Upper lobe of right lung (tissue), 1 donor: ENCODE results near the gene TARBP1. TPM values are rescaled to one million over a fixed set of nuclear protein-coding genes. Genes with fewer than 3 reads are reported as not detected.
A peak's percentile ranks its signal among the peaks of the same experiment; 100 is the strongest.

Experiments
- ATAC-seq: fragments of 200-7000 bp; cut with Tn5 transposase; one replicate; pipeline ENCODE4 v1.9.1; 2020; ENCODE audit warnings: mild to moderate bottlenecking, moderate library complexity
- DNase-seq: peaks from one replicate; pipeline ENCODE4 v3.0.0-alpha.2; 2020
- H3K27ac ChIP-seq: fragments of 200-600 bp; one replicate; pipeline ENCODE4 v1.8.0; 2022
- H3K27me3 ChIP-seq: fragments of 200-600 bp; one replicate; pipeline ENCODE4 v1.8.0; 2022; ENCODE audit warnings: mild to moderate bottlenecking
- H3K36me3 ChIP-seq: fragments of 200-600 bp; one replicate; pipeline ENCODE4 v1.8.0; 2022
- H3K4me1 ChIP-seq: fragments of 200-600 bp; one replicate; pipeline ENCODE4 v1.8.0; 2022
- H3K4me3 ChIP-seq: fragments of 200-600 bp; one replicate; pipeline ENCODE4 v1.8.0; 2022; ENCODE audit warnings: mild to moderate bottlenecking
- H3K9me3 ChIP-seq: fragments of 200-600 bp; one replicate; pipeline ENCODE4 v1.8.0; 2022
- intact Hi-C: fragments of 100-400 bp; cut with DNase I; formaldehyde crosslinking; loops from one replicate; pipeline ENCODE4 v1.11.0; 2022
- total RNA-seq: library from RNA; stranded (reverse); fragmentation: NEBNext Ultra II Directional; extraction: Animal tissue kit (Norgen Biotek cat#: 25700); gene quantifications from one replicate; pipeline ENCODE4 v1.2.1, GENCODE V29; 2021
- TF ChIP-seq, protein P1 (sequence below): fragments of 200-600 bp; IDR thresholded peaks from one replicate; pipeline ENCODE4 v1.8.0; 2022; ENCODE audit warnings: antibody characterized with exemption
- donor health status: DM: no; HTN: yes; CAD: no; lungs with severe emphysema.

Gene TARBP1
- total RNA-seq, 1 donor from 2014 or later: 18.3 TPM

DNA sequence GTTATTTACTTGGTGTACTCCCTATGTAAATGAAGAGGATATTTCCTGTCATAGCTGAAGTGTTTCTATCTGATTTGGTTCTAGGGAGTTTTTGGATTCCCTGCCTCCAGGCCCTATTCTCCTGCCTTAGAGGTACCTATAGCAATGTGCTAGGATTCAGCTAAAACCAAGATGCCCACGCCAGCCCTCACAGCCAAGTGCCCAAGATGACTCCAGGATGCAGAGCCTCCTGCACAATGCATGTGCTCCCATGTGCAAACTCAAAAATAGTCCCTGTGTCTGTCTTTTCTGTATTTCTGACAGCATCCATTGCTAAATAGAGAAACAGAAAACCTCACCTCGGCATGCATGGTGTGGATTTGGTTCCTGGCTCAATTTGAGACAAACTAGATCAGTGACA, 887 bp upstream of the TARBP1 start:
- DNase-seq (no peak), ATAC-seq (no peak)
- H3K4me3 ChIP-seq: no peak overlapping the region
- intact Hi-C loops: loop anchor here (10.0 kb wide), 1 partner anchor 935 kb away; no protein-coding TSS in a partner anchor
- H3K27ac ChIP-seq: no peak overlapping the region
- H3K36me3 ChIP-seq: no peaks in the 10 kb centered on the region
- peaks cover 21% of the 10 kb centered on the region for H3K4me1 ChIP-seq
- H3K27me3 ChIP-seq: no peaks in the 10 kb centered on the region
- no peaks in the 10 kb centered on the region for H3K9me3 ChIP-seq
- TF ChIP-seq, protein P1, sequence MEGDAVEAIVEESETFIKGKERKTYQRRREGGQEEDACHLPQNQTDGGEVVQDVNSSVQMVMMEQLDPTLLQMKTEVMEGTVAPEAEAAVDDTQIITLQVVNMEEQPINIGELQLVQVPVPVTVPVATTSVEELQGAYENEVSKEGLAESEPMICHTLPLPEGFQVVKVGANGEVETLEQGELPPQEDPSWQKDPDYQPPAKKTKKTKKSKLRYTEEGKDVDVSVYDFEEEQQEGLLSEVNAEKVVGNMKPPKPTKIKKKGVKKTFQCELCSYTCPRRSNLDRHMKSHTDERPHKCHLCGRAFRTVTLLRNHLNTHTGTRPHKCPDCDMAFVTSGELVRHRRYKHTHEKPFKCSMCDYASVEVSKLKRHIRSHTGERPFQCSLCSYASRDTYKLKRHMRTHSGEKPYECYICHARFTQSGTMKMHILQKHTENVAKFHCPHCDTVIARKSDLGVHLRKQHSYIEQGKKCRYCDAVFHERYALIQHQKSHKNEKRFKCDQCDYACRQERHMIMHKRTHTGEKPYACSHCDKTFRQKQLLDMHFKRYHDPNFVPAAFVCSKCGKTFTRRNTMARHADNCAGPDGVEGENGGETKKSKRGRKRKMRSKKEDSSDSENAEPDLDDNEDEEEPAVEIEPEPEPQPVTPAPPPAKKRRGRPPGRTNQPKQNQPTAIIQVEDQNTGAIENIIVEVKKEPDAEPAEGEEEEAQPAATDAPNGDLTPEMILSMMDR: no peak

DNA sequence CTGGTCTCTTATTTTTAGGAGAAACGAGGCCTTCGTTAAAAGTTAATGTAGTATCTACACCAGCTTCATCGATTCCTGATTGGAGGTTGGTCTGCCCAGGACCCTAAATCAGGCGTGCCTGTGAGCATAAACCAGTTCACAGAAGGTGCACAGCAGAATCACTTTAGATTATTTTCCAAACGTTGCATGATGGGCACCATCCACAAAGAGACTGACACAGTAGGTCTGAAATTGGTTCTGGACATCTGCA, 256 bp upstream of the TARBP1 start:
- H3K27me3 ChIP-seq: no peaks in the 10 kb centered on the region
- no peak for DNase-seq
- TF ChIP-seq, protein P1: no peak
- no peaks in the 10 kb centered on the region for H3K9me3 ChIP-seq
- H3K36me3 ChIP-seq: no peaks in the 10 kb centered on the region
- peak overlapping the region; percentile 84 for H3K27ac ChIP-seq
- intact Hi-C loops: no loop called here
- H3K4me3 ChIP-seq: peak overlapping the region; percentile 75
- ATAC-seq: no peak
- H3K4me1 ChIP-seq: peaks cover 25% of the 10 kb centered on the region

DNA sequence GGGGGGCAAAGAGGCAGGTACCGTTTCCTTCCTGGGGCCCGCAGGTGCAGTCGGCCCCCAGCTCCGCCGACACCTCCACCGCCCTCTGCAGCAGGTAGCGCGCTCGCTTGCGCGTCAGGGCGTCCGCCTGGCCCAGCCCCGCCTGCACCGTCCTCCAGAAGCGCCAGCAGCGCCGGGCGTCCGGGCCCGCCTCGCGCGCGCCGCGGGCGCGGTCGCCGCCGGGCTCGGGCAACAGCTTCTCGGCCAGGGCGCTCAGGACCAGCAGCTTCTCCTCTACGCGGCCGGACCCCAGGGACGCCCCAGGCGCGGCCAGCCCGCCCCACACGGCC, 863 bp downstream of the TARBP1 start:
- DNase-seq: peak; percentile 90
- peak; percentile 84 for ATAC-seq
- TF ChIP-seq, protein P1: no peak

DNA sequence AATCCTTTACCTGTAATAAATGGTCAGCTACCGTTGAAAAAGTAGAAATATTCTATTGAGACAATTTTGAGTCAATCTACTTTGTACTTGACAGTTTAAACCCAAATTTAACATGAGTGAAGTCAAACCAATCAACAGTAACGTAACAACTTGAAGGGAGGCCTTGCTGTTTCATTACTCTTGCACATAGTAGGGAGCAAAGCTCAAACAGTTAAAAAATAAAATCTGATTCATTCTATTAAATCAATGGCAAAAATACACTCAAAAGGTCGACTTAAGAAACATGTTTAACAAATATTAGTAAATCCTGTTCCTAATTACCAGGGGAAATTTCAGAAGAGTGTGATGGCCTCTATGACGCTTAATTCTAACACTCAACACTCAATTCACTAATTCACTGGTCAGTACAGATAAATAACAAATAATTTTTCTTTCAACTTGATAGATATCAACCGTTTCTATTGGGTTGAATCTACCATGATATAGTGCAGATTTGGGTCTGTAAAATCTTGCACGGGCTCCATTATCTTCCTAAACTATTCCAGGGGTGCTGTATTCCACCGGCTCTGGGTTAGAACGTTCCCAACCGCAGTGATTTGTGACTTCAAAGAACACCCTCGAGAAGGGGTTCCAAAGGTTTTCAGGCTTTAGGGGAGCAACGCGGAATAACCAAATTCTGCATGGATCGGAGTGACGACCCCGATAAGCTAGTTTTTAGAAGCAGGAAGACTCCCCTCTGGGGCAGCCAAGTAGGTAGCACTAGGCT, 1.4 kb downstream of the TARBP1 start:
- Histone ChIP-seq H3K9me3 (no peaks in the 10 kb centered on the region), H3K27ac (peak overlapping the region; percentile 86), H3K4me3 (peak overlapping the region; percentile 75), H3K4me1 (peaks cover 25% of the 10 kb centered on the region), H3K36me3 (no peaks in the 10 kb centered on the region), H3K27me3 (no peaks in the 10 kb centered on the region)
- ATAC-seq (no peak), DNase-seq (no peak)
- TF ChIP-seq, protein P1: no peak
- intact Hi-C loops: no loop called here

More for the DNA sequence above, 863 bp downstream of the TARBP1 start:
- Histone ChIP-seq H3K4me1 (peaks cover 25% of the 10 kb centered on the region), H3K27ac (peak overlapping the region; percentile 86), H3K27me3 (no peaks in the 10 kb centered on the region), H3K4me3 (peak overlapping the region; percentile 75), H3K9me3 (no peaks in the 10 kb centered on the region), H3K36me3 (no peaks in the 10 kb centered on the region)
- intact Hi-C loops: no loop called here

DNA sequence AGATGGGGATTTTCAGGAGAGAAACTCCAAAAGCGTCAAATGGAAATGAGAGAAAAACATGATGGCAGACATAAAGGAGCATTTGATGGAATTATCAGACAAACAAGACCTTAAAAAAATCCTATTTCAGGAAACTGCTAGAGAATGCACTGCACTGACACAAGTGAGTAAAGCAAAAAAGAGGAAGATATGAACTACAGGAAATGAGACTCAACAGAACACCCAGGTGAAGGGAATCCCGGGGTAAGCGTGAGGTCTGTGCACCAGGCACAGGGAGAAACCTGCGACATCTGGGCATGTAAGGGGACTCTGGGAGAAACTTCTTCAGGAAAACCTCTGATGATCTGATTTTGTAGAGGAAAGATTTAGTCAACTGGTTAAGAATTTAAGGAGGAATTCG, 2.8 kb downstream of the TARBP1 start:
- no peaks in the 10 kb centered on the region for H3K9me3 ChIP-seq
- H3K27me3 ChIP-seq: no peaks in the 10 kb centered on the region
- ATAC-seq (no peak), DNase-seq (no peak)
- peaks cover 25% of the 10 kb centered on the region for H3K4me1 ChIP-seq
- H3K4me3 ChIP-seq: no peak overlapping the region
- TF ChIP-seq, protein P1: no peak
- no peak overlapping the region for H3K27ac ChIP-seq
- no peaks in the 10 kb centered on the region for H3K36me3 ChIP-seq
- intact Hi-C loops: no loop called here
